HepG2 (cell line): ENCODE measurements around the gene ENTPD2. TPM values are rescaled to one million over a fixed set of nuclear protein-coding genes. Genes with fewer than 3 reads are reported as not detected.
"Not testable (repeated sequence)": the region's sequence is repeated elsewhere in the genome, so short reads cannot be mapped to it uniquely, and the experiment has no call there.

Experiments used
- ATAC-seq: fragments of 200-7000 bp; cut with Tn5 transposase; 3 replicates; pipeline ENCODE4 v1.9.1; 2020; ENCODE audit warnings: mild to moderate bottlenecking, moderate library complexity
- BruUV-seq: library from RNA; stranded (reverse); fragments of 400-500 nt; replicated peaks from 2 replicates; lab custom pipeline; 2021; lab: Mats Ljungman, UMichigan
- CTCF ChIA-PET: fragments of 300-600 bp; formaldehyde crosslinking; extraction: SDS; loops from one replicate; lab custom pipeline; 2021; ENCODE audit warnings: low total read pairs, inconsistent platforms, low intra/inter-chr PET ratio; lab: Yijun Ruan, JAX
- POLR2A ChIA-PET: fragments of 350-600 bp; sonication (Branson Sonifier 250); formaldehyde crosslinking; loops from one replicate; lab custom pipeline; 2020; ENCODE audit warnings: antibody characterized with exemption, inconsistent platforms; lab: Yijun Ruan, JAX
- DNase-seq: peaks from one replicate; pipeline ENCODE4 v3.0.0-alpha.2; 2015; ENCODE audit warnings: low spot score
- FAIRE-seq: peaks from 3 replicates; lab custom pipeline; 2011; peaks lifted over from hg19 to GRCh38; lab: Jason Lieb, UNC
- H2AFZ ChIP-seq: one replicate; pipeline ENCODE4 v1.6.1; 2011; ENCODE audit warnings: low read length, inconsistent platforms
- H3K27ac ChIP-seq: fragments of 300-600 bp; 3 replicates; pipeline ENCODE4 v1.8.0; 2011; ENCODE audit warnings: mixed run types, mild to moderate bottlenecking, mixed read lengths, low read length, inconsistent platforms; ENCODE audit not compliant: insufficient read depth; ENCODE audit errors: extremely low read length
- H3K27me3 ChIP-seq, 2 experiments: fragments of 200-600 bp in 1 of 2; 2 replicates in 1 of 2; 3 replicates in 1 of 2; pipeline versions ENCODE4 v1.6.0 to v1.8.0; 2011; ENCODE audit warnings: low read length in 2 of 2, mild to moderate bottlenecking in 2 of 2, moderate library complexity in 2 of 2, inconsistent platforms in 1 of 2; ENCODE audit not compliant: insufficient read depth in 2 of 2, control insufficient read depth in 1 of 2
- H3K36me3 ChIP-seq, 2 experiments: fragments of 200-600 bp in 1 of 2; replicated peaks in 1 of 2; 2 replicates in 1 of 2; 3 replicates in 1 of 2; pipeline versions ENCODE4 v1.5.1 to v1.8.0; 2011; ENCODE audit warnings: low read length in 2 of 2, inconsistent platforms in 1 of 2; ENCODE audit not compliant: insufficient read depth in 2 of 2, control insufficient read depth in 1 of 2
- H3K4me1 ChIP-seq: 2 replicates; pipeline ENCODE4 v1.5.1; 2012; ENCODE audit warnings: low read length, inconsistent platforms; ENCODE audit not compliant: insufficient read depth
- H3K4me2 ChIP-seq: 2 replicates; pipeline ENCODE4 v1.6.0; 2011; ENCODE audit warnings: low read depth, low read length, inconsistent platforms
- H3K4me3 ChIP-seq, 3 experiments: fragments of 200-600 bp in 1 of 3; sonication (generic), shearing (Covaris generic) in 1 of 3; replicated peaks in 1 of 3; 2 replicates each; pipeline ENCODE4 v1.5.1; 2011 to 2016; ENCODE audit warnings: low read length in 3 of 3, inconsistent platforms in 2 of 3, low read depth in 2 of 3, mild to moderate bottlenecking in 2 of 3, control low read depth in 1 of 3, mixed read lengths in 1 of 3; ENCODE audit not compliant: insufficient read depth in 1 of 3
- H3K79me2 ChIP-seq: one replicate; pipeline ENCODE4 v1.6.1; 2011; ENCODE audit warnings: low read length, inconsistent platforms; ENCODE audit not compliant: insufficient read depth
- H3K9ac ChIP-seq: 2 replicates; pipeline ENCODE4 v1.6.0; 2011; ENCODE audit warnings: mild to moderate bottlenecking, low read depth, low read length, inconsistent platforms; ENCODE audit not compliant: insufficient read depth
- H3K9me3 ChIP-seq: 2 replicates; pipeline ENCODE4 v1.5.1; 2012; ENCODE audit warnings: mild to moderate bottlenecking, low read length
- H4K20me1 ChIP-seq: 2 replicates; pipeline ENCODE4 v1.6.0; 2011; ENCODE audit warnings: inconsistent platforms, mild to moderate bottlenecking, low read length, moderate library complexity; ENCODE audit not compliant: insufficient read depth
- ATF2 ChIP-seq: sonication (generic); formaldehyde crosslinking; IDR thresholded peaks from 2 replicates; pipeline ENCODE4 v1.4.0; 2020; ENCODE audit warnings: missing genetic modification reagents
- CTCF ChIP-seq: sonication (generic); formaldehyde crosslinking; IDR thresholded peaks from 2 replicates; pipeline ENCODE4 v1.5.0; 2020; ENCODE audit warnings: mild to moderate bottlenecking, missing genetic modification reagents, moderate library complexity
- ETV5 ChIP-seq: IDR thresholded peaks from 2 replicates; pipeline ENCODE4 v1.6.1; 2018; ENCODE audit warnings: missing biosample characterization, missing genetic modification reagents, inconsistent platforms, borderline replicate concordance
- GABPB1 ChIP-seq: IDR thresholded peaks from 2 replicates; pipeline ENCODE4 v1.6.1; 2016; ENCODE audit warnings: mild to moderate bottlenecking, missing genetic modification reagents, moderate library complexity, missing compliant biosample characterization
- KDM2A ChIP-seq: sonication (generic); formaldehyde crosslinking; IDR thresholded peaks from 2 replicates; pipeline ENCODE4 v1.4.0; 2020; ENCODE audit warnings: low read depth, missing genetic modification reagents, borderline replicate concordance
- RAD21 ChIP-seq: fragments of 450-650 bp; formaldehyde crosslinking; IDR thresholded peaks from 2 replicates; pipeline ENCODE4 v1.5.0; 2020; ENCODE audit warnings: mild to moderate bottlenecking
- SAP130 ChIP-seq: IDR thresholded peaks from 2 replicates; pipeline ENCODE4 v1.6.1; 2016; ENCODE audit warnings: low read depth
- SKI ChIP-seq: fragments of 450-650 bp; IDR thresholded peaks from one replicate; pipeline ENCODE4 v1.6.1; 2018; ENCODE audit warnings: mild to moderate bottlenecking; ENCODE audit not compliant: partially characterized antibody
- ZNF280B ChIP-seq: sonication (generic); formaldehyde crosslinking; IDR thresholded peaks from 2 replicates; pipeline ENCODE4 v1.5.0; 2020; ENCODE audit warnings: missing genetic modification reagents, mild to moderate bottlenecking, borderline replicate concordance
- ZNF280D ChIP-seq: sonication (generic); formaldehyde crosslinking; IDR thresholded peaks from 2 replicates; pipeline ENCODE4 v1.5.1; 2020; ENCODE audit warnings: mild to moderate bottlenecking, missing genetic modification reagents
- ZNF687 ChIP-seq: sonication (generic); formaldehyde crosslinking; IDR thresholded peaks from 2 replicates; pipeline ENCODE4 v1.5.1; 2020; ENCODE audit warnings: mild to moderate bottlenecking, missing genetic modification reagents, moderate library complexity
- WGBS: methylation state at CpG from one replicate; pipeline ENCODE4 v1.1.6; 2017; ENCODE audit warnings: low lambda C conversion rate; 5-methylcytosine and 5-hydroxymethylcytosine counted together
- in situ Hi-C: cut with HindIII; loops from 2 replicates; pipeline ENCODE4 v1.10.0; 2017; ENCODE audit warnings: low pct_unique_long_range_greater_than_20kb; ENCODE audit not compliant: extremely low pct_ligation_motif_present
- intact Hi-C: fragments of 100-400 bp; cut with micrococcal nuclease; formaldehyde crosslinking; loops from one replicate; pipeline ENCODE4 v1.10.0; 2022; ENCODE audit not compliant: unreplicated experiment
- polyA plus RNA-seq, 8 experiments: library from polyadenylated mRNA; depleted of rRNA in 3 of 8; stranded (reverse) in 7 of 8; unstranded in 1 of 8; fragments of >200 nt; fragmentation: Illumina TruSeq in 4 of 8; extraction: Trizol in 4 of 8; gene quantifications; 2 replicates each; pipeline versions ENCODE4 v1.2.1 to v1.2.3, GENCODE V29; 2011 to 2016; ENCODE audit warnings: low read depth in 4 of 8, missing spikeins in 1 of 8, mixed read lengths in 1 of 8; ENCODE audit not compliant: insufficient read depth in 1 of 8
- total RNA-seq, 5 experiments: library from RNA; depleted of rRNA; stranded (reverse); fragments of >200 nt; fragmentation: Illumina TruSeq; extraction: Trizol; gene quantifications; 2 replicates each; pipeline ENCODE4 v1.2.3, GENCODE V29; 2016; ENCODE audit warnings: low read depth in 1 of 5

ENTPD2 gene
- total and polyA plus RNA-seq, 2 of the 13 experiments (the other 11 are each of a cell fraction or from before 2014, with no cell fraction given), result 0.95 to 3.2 TPM

GRCh38 chr9:137004285-137004684 is 49.6 kb downstream of the ENTPD2 start:
- DNase-seq, in situ Hi-C loops, H2AFZ ChIP-seq, POLR2A ChIA-PET, intact Hi-C loops, H3K9me3 ChIP-seq, H3K4me2 ChIP-seq, H3K9ac ChIP-seq, H3K27me3 ChIP-seq, H3K36me3 ChIP-seq, H3K4me3 ChIP-seq, BruUV-seq, FAIRE-seq, H3K79me2 ChIP-seq, H3K27ac ChIP-seq, H4K20me1 ChIP-seq, CTCF ChIA-PET, ATAC-seq: not testable (repeated sequence)
- WGBS, result 23% methylated on average over 8 of the region's 17 CpGs
- H3K4me1 ChIP-seq, result peaks cover 29% of the 10 kb centered on the region
- TF ChIP-seq SKI (peak; percentile 15), KDM2A (CRISPR knock-in tag) (0 out of 2 replicates have a peak, but pooled peaks have one; percentile 37), RAD21 (CRISPR knock-in tag) (peak; percentile 40; the same call in 1 of the 2 replicates), ZNF280B (CRISPR knock-in tag) (peak; percentile 98), ZNF280D (peak; percentile 95), SAP130 (CRISPR knock-in tag) (0 out of 2 replicates have a peak, but pooled peaks have one; percentile 15), ZNF687 (CRISPR knock-in tag) (peak; percentile 25; the same call in 1 of the 2 replicates), CTCF (CRISPR knock-in tag) (peak; percentile 55), GABPB1 (CRISPR knock-in tag) (peak; percentile 46; the same call in 1 of the 2 replicates), ATF2 (0 out of 2 replicates have a peak, but pooled peaks have one; percentile 35), ETV5 (peak; percentile 37; the same call in 1 of the 2 replicates)
